Measurements from ENCODE around the gene AVP. TPM values are rescaled to one million over a fixed set of nuclear protein-coding genes. Genes with fewer than 3 reads are reported as not detected.

The AVP gene
- total RNA-seq, 1 donor from 2014 or later: not detected

- no peak for DNase-seq (ENCODE audit: low spot score)
- H3K4me1 Mint-ChIP-seq (ENCODE audit: unreplicated experiment): peaks cover 24% of the 10 kb centered on the region
- no peak for TF ChIP-seq CTCF (IDR thresholded peaks at IDR 0.05; ENCODE audit: unreplicated experiment)
- no peak overlapping the region for H3K4me3 Mint-ChIP-seq (ENCODE audit: unreplicated experiment)
- peaks cover 21% of the 10 kb centered on the region for H3K36me3 Mint-ChIP-seq (ENCODE audit: low read depth, unreplicated experiment)
- H3K27ac Mint-ChIP-seq (ENCODE audit: unreplicated experiment): no peak overlapping the region
- H3K9me3 Mint-ChIP-seq (ENCODE audit: unreplicated experiment): no peaks in the 10 kb centered on the region
- H3K27me3 Mint-ChIP-seq (ENCODE audit: unreplicated experiment): peaks cover 10% of the 10 kb centered on the region
These were observed 41.9 kb downstream of the AVP start for GRCh38 chr20:3042625-3043024.

- Mint-ChIP-seq H3K27ac (ENCODE audit: unreplicated experiment) (peak overlapping the region; percentile 94), H3K4me1 (ENCODE audit: unreplicated experiment) (peaks cover 23% of the 10 kb centered on the region), H3K27me3 (ENCODE audit: unreplicated experiment) (peaks cover 10% of the 10 kb centered on the region), H3K36me3 (ENCODE audit: low read depth, unreplicated experiment) (peaks cover 21% of the 10 kb centered on the region), H3K9me3 (ENCODE audit: unreplicated experiment) (no peaks in the 10 kb centered on the region), H3K4me3 (ENCODE audit: unreplicated experiment) (peak overlapping the region; percentile 80)
- no peak for TF ChIP-seq CTCF (IDR thresholded peaks at IDR 0.05; ENCODE audit: unreplicated experiment)
- DNase-seq (ENCODE audit: low spot score): no peak
These were observed 42.6 kb downstream of the AVP start for GRCh38 chr20:3041854-3042409.

GRCh38 chr20:3040086-3040485, 44.4 kb downstream of the AVP start:
- Mint-ChIP-seq H3K4me3 (ENCODE audit: unreplicated experiment) (no peak overlapping the region), H3K27ac (ENCODE audit: unreplicated experiment) (peak overlapping the region; percentile 45), H3K27me3 (ENCODE audit: unreplicated experiment) (peaks cover 12% of the 10 kb centered on the region), H3K9me3 (ENCODE audit: unreplicated experiment) (no peaks in the 10 kb centered on the region), H3K4me1 (ENCODE audit: unreplicated experiment) (peaks cover 17% of the 10 kb centered on the region), H3K36me3 (ENCODE audit: low read depth, unreplicated experiment) (peaks cover 32% of the 10 kb centered on the region)
- no peak for TF ChIP-seq CTCF (IDR thresholded peaks at IDR 0.05; ENCODE audit: unreplicated experiment)
- no peak for DNase-seq (ENCODE audit: low spot score)

- no peak for DNase-seq (ENCODE audit: low spot score)
- Mint-ChIP-seq H3K9me3 (ENCODE audit: unreplicated experiment) (no peaks in the 10 kb centered on the region), H3K27ac (ENCODE audit: unreplicated experiment) (peak overlapping the region; percentile 45), H3K4me3 (ENCODE audit: unreplicated experiment) (no peak overlapping the region), H3K36me3 (ENCODE audit: low read depth, unreplicated experiment) (peaks cover 38% of the 10 kb centered on the region), H3K4me1 (ENCODE audit: unreplicated experiment) (peaks cover 15% of the 10 kb centered on the region), H3K27me3 (ENCODE audit: unreplicated experiment) (peaks cover 9% of the 10 kb centered on the region)
- no peak for TF ChIP-seq CTCF (IDR thresholded peaks at IDR 0.05; ENCODE audit: unreplicated experiment)
These were observed 45.1 kb downstream of the AVP start for GRCh38 chr20:3039426-3039825.

GRCh38 chr20:3038454-3038853, 46.1 kb downstream of the AVP start:
- no peak overlapping the region for H3K27ac Mint-ChIP-seq (ENCODE audit: unreplicated experiment)
- H3K4me3 Mint-ChIP-seq (ENCODE audit: unreplicated experiment): no peak overlapping the region

More at GRCh38 chr20:3038454-3038853, 46.1 kb downstream of the AVP start:
- Mint-ChIP-seq H3K27me3 (ENCODE audit: unreplicated experiment) (peaks cover 9% of the 10 kb centered on the region), H3K9me3 (ENCODE audit: unreplicated experiment) (no peaks in the 10 kb centered on the region), H3K36me3 (ENCODE audit: low read depth, unreplicated experiment) (peaks cover 38% of the 10 kb centered on the region), H3K4me1 (ENCODE audit: unreplicated experiment) (peaks cover 15% of the 10 kb centered on the region)
- no peak for TF ChIP-seq CTCF (IDR thresholded peaks at IDR 0.05; ENCODE audit: unreplicated experiment)
- no peak for DNase-seq (ENCODE audit: low spot score)

Measured in endothelial cell (in vitro differentiated cells).